Fibroblast of lung (primary cell): ENCODE results near the gene EDARADD.

Experiments
- EZH2 ChIP-seq: IDR thresholded peaks from 2 replicates; pipeline ENCODE4 v1.5.1; 2012; ENCODE audit warnings: low read length, control low read depth, mild to moderate bottlenecking; ENCODE audit errors: missing control alignments
- TF ChIP-seq, protein P1 (sequence below), 2 donors: IDR thresholded peaks in 1 of 2; conservative IDR thresholded peaks in 1 of 2; 1 replicate in 1 of 2; 2 replicates in 1 of 2; pipeline ENCODE4 v1.5.1; 2011 to 2012; ENCODE audit warnings: low read length in 2 of 2, control low read depth in 1 of 2, inconsistent platforms in 1 of 2, low read depth in 1 of 2, mild to moderate bottlenecking in 1 of 2

GRCh38 chr1:236365999-236366570 lies 28.0 kb upstream of the EDARADD start:
- TF ChIP-seq, protein P1, sequence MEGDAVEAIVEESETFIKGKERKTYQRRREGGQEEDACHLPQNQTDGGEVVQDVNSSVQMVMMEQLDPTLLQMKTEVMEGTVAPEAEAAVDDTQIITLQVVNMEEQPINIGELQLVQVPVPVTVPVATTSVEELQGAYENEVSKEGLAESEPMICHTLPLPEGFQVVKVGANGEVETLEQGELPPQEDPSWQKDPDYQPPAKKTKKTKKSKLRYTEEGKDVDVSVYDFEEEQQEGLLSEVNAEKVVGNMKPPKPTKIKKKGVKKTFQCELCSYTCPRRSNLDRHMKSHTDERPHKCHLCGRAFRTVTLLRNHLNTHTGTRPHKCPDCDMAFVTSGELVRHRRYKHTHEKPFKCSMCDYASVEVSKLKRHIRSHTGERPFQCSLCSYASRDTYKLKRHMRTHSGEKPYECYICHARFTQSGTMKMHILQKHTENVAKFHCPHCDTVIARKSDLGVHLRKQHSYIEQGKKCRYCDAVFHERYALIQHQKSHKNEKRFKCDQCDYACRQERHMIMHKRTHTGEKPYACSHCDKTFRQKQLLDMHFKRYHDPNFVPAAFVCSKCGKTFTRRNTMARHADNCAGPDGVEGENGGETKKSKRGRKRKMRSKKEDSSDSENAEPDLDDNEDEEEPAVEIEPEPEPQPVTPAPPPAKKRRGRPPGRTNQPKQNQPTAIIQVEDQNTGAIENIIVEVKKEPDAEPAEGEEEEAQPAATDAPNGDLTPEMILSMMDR (conservative IDR thresholded peaks at IDR 0.05 in 1 of 2, IDR thresholded peaks at IDR 0.05 in 1 of 2; ENCODE audit: low read depth in 1 of 2, low read length in 2 of 2) = no peak
- no peak for TF ChIP-seq EZH2
